GM12891 (cell line): ENCODE data around the gene C11orf54.
"Not testable (repeated sequence)": the region's sequence is repeated elsewhere in the genome, so short reads cannot be mapped to it uniquely, and the experiment has no call there.

Source experiments
- DNase-seq: peaks from one replicate; pipeline ENCODE4 v3.0.0; 2011; ENCODE audit warnings: low spot score; ENCODE audit not compliant: insufficient read length
- FAIRE-seq: peaks from 2 replicates; lab custom pipeline; 2011; peaks lifted over from hg19 to GRCh38; lab: Jason Lieb, UNC
- PAX5 ChIP-seq: IDR thresholded peaks from 2 replicates; pipeline ENCODE4 v1.6.1; 2011; ENCODE audit warnings: low read length, moderate library complexity, mild to moderate bottlenecking; ENCODE audit not compliant: insufficient read depth, severe bottlenecking
- POLR2A ChIP-seq: IDR thresholded peaks from 2 replicates; pipeline ENCODE4 v1.6.1; 2011; ENCODE audit warnings: low read depth, low read length, control low read depth
- POLR2AphosphoS5 ChIP-seq: IDR thresholded peaks from 2 replicates; pipeline ENCODE4 v1.6.1; 2011; ENCODE audit warnings: low read depth, low read length, control low read depth
- POU2F2 ChIP-seq: IDR thresholded peaks from 2 replicates; pipeline ENCODE4 v1.6.1; 2011; ENCODE audit warnings: low read depth, mild to moderate bottlenecking, control low read depth, low read length, moderate library complexity
- SPI1 ChIP-seq: IDR thresholded peaks from 2 replicates; pipeline ENCODE4 v1.6.1; 2011; ENCODE audit warnings: low read depth, low read length, control low read depth
- TAF1 ChIP-seq: IDR thresholded peaks from 2 replicates; pipeline ENCODE4 v1.6.1; 2011; ENCODE audit warnings: low read depth, low read length, control low read depth

C11orf54 gene

DNA sequence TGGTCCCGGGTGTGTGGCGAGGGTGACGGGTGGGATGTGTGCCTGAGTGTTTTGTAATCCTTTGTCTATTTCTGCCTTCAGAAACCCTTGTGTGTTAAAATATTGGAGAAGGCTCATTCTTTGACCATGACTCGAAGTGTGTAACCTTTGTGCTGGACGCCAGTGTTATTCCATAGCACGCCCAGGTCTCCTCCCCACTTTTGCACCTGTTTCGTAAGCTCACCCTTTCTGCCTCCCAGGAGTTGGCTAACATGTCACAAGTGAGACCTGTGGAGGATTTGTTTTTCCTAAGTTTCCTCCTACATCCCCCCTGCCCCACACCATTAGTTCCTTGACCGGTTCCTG lies 382 bp downstream of the C11orf54 start:
- DNase-seq (no peak), FAIRE-seq (peak; percentile 35)
- no peak for TF ChIP-seq POLR2A
- no peak for TF ChIP-seq POLR2AphosphoS5
- no peak for TF ChIP-seq PAX5
- TF ChIP-seq POU2F2 = no peak
- no peak for TF ChIP-seq TAF1
- no peak for TF ChIP-seq SPI1

- TF ChIP-seq POU2F2 = no peak
- TF ChIP-seq PAX5 = no peak
- no peak for TF ChIP-seq SPI1
- no peak for TF ChIP-seq POLR2A
- no peak for TF ChIP-seq TAF1
- no peak for TF ChIP-seq POLR2AphosphoS5
- DNase-seq = no peak
- FAIRE-seq = no peak
These were observed 1.8 kb downstream of the C11orf54 start for GRCh38 chr11:93743291-93743690.

DNA sequence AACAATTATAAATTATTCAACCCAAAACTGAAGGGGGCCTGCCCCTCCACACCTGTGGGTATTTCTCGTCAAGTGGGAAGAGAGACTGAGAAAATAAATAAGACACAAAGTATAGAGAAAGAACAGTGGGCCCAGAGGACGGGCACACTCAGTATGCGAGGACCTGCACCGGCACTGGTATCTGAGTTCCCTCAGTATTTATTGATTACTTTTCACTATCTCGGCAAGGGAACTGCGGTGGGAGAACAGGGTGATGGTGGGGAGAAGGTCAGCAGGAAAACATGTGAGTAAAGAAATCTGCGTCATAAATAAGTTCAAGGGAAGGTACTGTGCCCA lies 3.2 kb downstream of the C11orf54 start:
- TF ChIP-seq POLR2AphosphoS5 (no peak), POU2F2 (no peak), PAX5 (no peak), TAF1 (no peak), POLR2A (no peak), SPI1 (no peak)
- no peak for FAIRE-seq
- no peak for DNase-seq

DNA sequence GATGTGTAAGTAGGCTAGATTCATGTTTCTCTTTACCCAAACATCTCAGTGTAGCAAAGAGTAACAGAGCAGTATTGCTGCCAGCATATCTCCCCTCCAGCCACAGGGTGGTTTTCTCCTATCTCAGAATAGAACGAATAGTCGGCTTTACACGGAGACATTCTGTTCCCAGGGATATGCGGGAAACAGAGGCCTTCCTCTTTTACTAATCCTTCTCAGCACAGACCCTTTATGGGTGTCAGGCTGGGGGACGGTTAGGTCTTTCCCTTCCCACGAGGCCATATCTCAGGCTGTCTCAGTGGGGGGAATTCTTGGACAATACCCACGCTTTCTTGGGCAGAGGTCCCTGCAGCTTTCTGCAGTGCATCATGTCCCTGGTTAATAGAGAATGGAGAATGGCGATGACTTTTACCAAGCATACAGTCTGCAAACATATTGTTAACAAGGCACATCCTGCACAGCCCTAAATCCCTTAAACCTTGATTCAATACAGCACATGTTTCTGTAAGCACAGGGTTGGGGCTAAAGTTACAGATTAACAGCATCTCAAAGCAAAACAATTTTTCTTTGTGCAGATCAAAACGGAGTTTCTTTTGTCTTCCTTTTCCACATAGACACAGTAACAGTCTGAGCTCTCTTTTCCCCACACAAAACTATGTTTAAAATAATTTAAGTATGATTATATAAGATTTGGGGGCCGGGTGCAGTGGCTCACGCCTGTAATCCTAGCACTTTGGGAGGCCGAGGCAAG lies 3.7 kb downstream of the C11orf54 start:
- DNase-seq, FAIRE-seq: not testable (repeated sequence)

- TF ChIP-seq TAF1 (no peak), SPI1 (no peak), POU2F2 (no peak), PAX5 (no peak), POLR2AphosphoS5 (no peak), POLR2A (no peak)
- FAIRE-seq (no peak), DNase-seq (no peak)
These were observed 4.6 kb downstream of the C11orf54 start for GRCh38 chr11:93746101-93746500.

GRCh38 chr11:93747122-93747521 lies 5.7 kb downstream of the C11orf54 start:
- TF ChIP-seq SPI1 = no peak
- no peak for TF ChIP-seq POU2F2
- no peak for TF ChIP-seq POLR2AphosphoS5
- no peak for TF ChIP-seq POLR2A
- no peak for TF ChIP-seq PAX5
- TF ChIP-seq TAF1 = no peak
- FAIRE-seq (no peak), DNase-seq (no peak)

GRCh38 chr11:93751001-93751400 lies 9.5 kb downstream of the C11orf54 start:
- TF ChIP-seq TAF1 = no peak
- TF ChIP-seq POLR2A = no peak
- no peak for TF ChIP-seq PAX5
- no peak for TF ChIP-seq SPI1
- TF ChIP-seq POU2F2 = no peak
- TF ChIP-seq POLR2AphosphoS5 = no peak
- FAIRE-seq (no peak), DNase-seq (no peak)

GRCh38 chr11:93753241-93753640 lies 11.8 kb downstream of the C11orf54 start:
- DNase-seq (no peak), FAIRE-seq (no peak)
- TF ChIP-seq SPI1 (no peak), POLR2A (no peak), POLR2AphosphoS5 (no peak), POU2F2 (no peak), TAF1 (no peak), PAX5 (no peak)

- DNase-seq = no peak
- no peak for FAIRE-seq
- no peak for TF ChIP-seq POLR2AphosphoS5
- TF ChIP-seq POU2F2 = no peak
- peak; percentile 73 for TF ChIP-seq SPI1
- no peak for TF ChIP-seq POLR2A
These were observed 15.3 kb downstream of the C11orf54 start for GRCh38 chr11:93756748-93757147.

- FAIRE-seq (no peak), DNase-seq (no peak)
- TF ChIP-seq POU2F2 = no peak
- TF ChIP-seq POLR2A = no peak
- no peak for TF ChIP-seq SPI1
- no peak for TF ChIP-seq POLR2AphosphoS5
- no peak for TF ChIP-seq TAF1
- no peak for TF ChIP-seq PAX5
These were observed 15.8 kb downstream of the C11orf54 start for GRCh38 chr11:93757301-93757700.
